Endothelial cell of umbilical vein (primary cell): ENCODE data around the gene C8B.

Experiments used
- EZH2 ChIP-seq: IDR thresholded peaks from 2 replicates; pipeline ENCODE4 v1.6.1; 2012; ENCODE audit warnings: borderline replicate concordance, low read depth, mild to moderate bottlenecking, moderate library complexity, low read length, inconsistent platforms; ENCODE audit not compliant: severe bottlenecking
- FOS ChIP-seq: IDR thresholded peaks from 2 replicates; pipeline ENCODE4 v1.6.1; 2011; ENCODE audit warnings: mild to moderate bottlenecking, low read length, moderate library complexity, borderline replicate concordance; ENCODE audit not compliant: insufficient read depth
- MAX ChIP-seq: IDR thresholded peaks from 2 replicates; pipeline ENCODE4 v1.6.1; 2011; ENCODE audit not compliant: insufficient read depth, insufficient read length
- MYC ChIP-seq: IDR thresholded peaks from one replicate; pipeline ENCODE4 v1.6.1; 2011; ENCODE audit warnings: mild to moderate bottlenecking, low read depth, low read length
- POLR2AphosphoS5 ChIP-seq: IDR thresholded peaks from 2 replicates; pipeline ENCODE4 v1.6.1; 2012; ENCODE audit warnings: low read depth, mild to moderate bottlenecking, control low read depth, low read length, moderate library complexity; ENCODE audit not compliant: insufficient read depth
- TF ChIP-seq, protein P1 (sequence below), 2 donors: IDR thresholded peaks; 1 replicate in 1 of 2; 2 replicates in 1 of 2; pipeline ENCODE4 v1.5.1; 2011; ENCODE audit warnings: low read length in 2 of 2, mild to moderate bottlenecking in 2 of 2, moderate library complexity in 2 of 2, control low read depth in 1 of 2, inconsistent platforms in 1 of 2, low read depth in 1 of 2; ENCODE audit not compliant: insufficient read depth in 1 of 2; ENCODE audit errors: extremely low read depth in 1 of 2

DNA sequence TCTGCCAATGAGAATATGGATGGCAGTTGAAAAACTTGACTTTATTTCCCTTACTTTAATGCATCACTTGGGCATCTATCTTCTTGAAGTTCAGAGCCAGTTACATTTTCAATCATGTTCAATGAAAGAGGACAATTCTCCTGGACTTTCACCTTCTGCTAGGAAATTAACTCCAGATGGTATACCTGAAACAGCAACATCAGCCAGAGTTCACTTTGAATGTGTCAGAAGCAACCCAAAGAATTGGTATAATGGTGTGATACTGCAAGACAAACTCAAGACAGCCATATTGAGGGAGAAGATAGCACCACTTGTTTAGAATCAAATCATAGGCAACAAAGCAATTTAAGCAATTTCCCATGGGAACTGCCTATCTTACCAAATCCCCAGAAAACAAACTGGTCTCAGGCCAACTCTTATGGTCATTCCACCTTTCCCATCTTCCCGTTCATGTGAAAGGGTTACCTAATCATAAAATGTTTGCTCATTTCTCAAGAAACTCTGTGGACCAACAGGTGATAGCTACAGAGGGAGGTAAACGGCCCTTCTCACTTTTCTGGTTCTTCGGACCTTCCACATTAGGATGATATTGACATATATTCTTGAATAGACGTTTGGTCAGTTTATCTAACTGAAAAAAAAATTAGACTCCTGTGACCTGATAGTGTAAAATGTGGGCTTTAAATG is 29.7 kb upstream of the C8B start:
- TF ChIP-seq, protein P1, sequence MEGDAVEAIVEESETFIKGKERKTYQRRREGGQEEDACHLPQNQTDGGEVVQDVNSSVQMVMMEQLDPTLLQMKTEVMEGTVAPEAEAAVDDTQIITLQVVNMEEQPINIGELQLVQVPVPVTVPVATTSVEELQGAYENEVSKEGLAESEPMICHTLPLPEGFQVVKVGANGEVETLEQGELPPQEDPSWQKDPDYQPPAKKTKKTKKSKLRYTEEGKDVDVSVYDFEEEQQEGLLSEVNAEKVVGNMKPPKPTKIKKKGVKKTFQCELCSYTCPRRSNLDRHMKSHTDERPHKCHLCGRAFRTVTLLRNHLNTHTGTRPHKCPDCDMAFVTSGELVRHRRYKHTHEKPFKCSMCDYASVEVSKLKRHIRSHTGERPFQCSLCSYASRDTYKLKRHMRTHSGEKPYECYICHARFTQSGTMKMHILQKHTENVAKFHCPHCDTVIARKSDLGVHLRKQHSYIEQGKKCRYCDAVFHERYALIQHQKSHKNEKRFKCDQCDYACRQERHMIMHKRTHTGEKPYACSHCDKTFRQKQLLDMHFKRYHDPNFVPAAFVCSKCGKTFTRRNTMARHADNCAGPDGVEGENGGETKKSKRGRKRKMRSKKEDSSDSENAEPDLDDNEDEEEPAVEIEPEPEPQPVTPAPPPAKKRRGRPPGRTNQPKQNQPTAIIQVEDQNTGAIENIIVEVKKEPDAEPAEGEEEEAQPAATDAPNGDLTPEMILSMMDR (IDR thresholded peaks at IDR 0.05; ENCODE audit: extremely low read depth in 1 of 2, insufficient read depth in 1 of 2, low read depth in 1 of 2, low read length in 2 of 2): no peak
- TF ChIP-seq FOS (no peak), POLR2AphosphoS5 (no peak), EZH2 (no peak), MAX (no peak), MYC (no peak)
